T-helper 9 cell (primary cell): ENCODE data around the gene SLC24A2.

Experiments
- DNase-seq: peaks from one replicate; pipeline ENCODE4 v3.0.0-alpha.2; 2020

Gene SLC24A2

GRCh38 chr9:19754921-19755320, 33.9 kb downstream of the SLC24A2 start:
- no peak for DNase-seq

GRCh38 chr9:19748278-19749126, 40.3 kb downstream of the SLC24A2 start:
- DNase-seq: no peak

- DNase-seq: no peak
Measured at GRCh38 chr9:19746223-19746622, 42.6 kb downstream of the SLC24A2 start.

- no peak for DNase-seq
Measured at GRCh38 chr9:19741178-19741577, 47.7 kb downstream of the SLC24A2 start.
